HEK293T (cell line): ENCODE data around the gene PPM1K.

ENCODE experiments used
- BHLHE40 ChIP-seq: fragments of 450-650 bp; IDR thresholded peaks from 2 replicates; pipeline ENCODE4 v1.6.1; 2016; ENCODE audit warnings: mild to moderate bottlenecking, moderate library complexity, borderline replicate concordance
- ELF4 ChIP-seq: fragments of 450-650 bp; IDR thresholded peaks from 2 replicates; pipeline ENCODE4 v1.6.1; 2017; ENCODE audit warnings: antibody characterized with exemption
- FOXA1 ChIP-seq: fragments of 450-650 bp; IDR thresholded peaks from 2 replicates; pipeline ENCODE4 v1.6.1; 2016; ENCODE audit warnings: mild to moderate bottlenecking
- FOXK2 ChIP-seq: fragments of 450-650 bp; IDR thresholded peaks from 2 replicates; pipeline ENCODE4 v1.6.1; 2016; ENCODE audit warnings: mild to moderate bottlenecking
- SP1 ChIP-seq: fragments of 450-650 bp; IDR thresholded peaks from 2 replicates; pipeline ENCODE4 v1.6.1; 2017
- ZNF384 ChIP-seq: fragments of 450-650 bp; IDR thresholded peaks from 2 replicates; pipeline ENCODE4 v1.6.1; 2016

DNA sequence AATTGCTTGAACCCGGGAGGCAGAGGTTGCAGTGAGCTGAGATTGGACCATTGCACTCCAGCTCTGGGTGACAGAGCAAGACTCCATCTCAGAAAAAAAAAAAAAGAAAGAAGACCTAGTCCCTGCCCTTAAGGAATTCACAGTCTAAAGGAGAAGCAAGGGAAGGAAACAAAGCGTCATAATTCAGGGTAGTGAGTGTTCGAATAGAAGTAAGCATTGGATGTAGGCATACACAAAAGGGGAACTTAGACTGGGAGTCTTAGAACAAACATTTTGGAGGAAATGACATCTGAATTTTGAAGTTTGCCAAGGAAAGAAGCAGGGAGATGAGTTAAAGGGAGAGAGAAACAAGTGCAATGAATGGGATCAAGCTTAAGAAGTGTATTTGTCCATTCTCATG lies 32.4 kb downstream of the PPM1K start:
- no peak for TF ChIP-seq ELF4
- TF ChIP-seq FOXA1: no peak
- TF ChIP-seq ZNF384: no peak
- TF ChIP-seq SP1: no peak
- no peak for TF ChIP-seq BHLHE40
- TF ChIP-seq FOXK2: no peak
